HG02981 (cell line): Measurements from ENCODE around the gene TMEM121.
A peak's percentile ranks its signal among the peaks of the same experiment; 100 is the strongest.
"Not testable (repeated sequence)": the region's sequence is repeated elsewhere in the genome, so short reads cannot be mapped to it uniquely, and the experiment has no call there.

Experiments used
- ATAC-seq: cut with Tn5 transposase; IDR thresholded peaks from one replicate; pipeline ENCODE4 v1.9.1; 2021; ENCODE audit warnings: mild to moderate bottlenecking, moderate library complexity; ENCODE audit not compliant: unreplicated experiment

The TMEM121 gene

DNA sequence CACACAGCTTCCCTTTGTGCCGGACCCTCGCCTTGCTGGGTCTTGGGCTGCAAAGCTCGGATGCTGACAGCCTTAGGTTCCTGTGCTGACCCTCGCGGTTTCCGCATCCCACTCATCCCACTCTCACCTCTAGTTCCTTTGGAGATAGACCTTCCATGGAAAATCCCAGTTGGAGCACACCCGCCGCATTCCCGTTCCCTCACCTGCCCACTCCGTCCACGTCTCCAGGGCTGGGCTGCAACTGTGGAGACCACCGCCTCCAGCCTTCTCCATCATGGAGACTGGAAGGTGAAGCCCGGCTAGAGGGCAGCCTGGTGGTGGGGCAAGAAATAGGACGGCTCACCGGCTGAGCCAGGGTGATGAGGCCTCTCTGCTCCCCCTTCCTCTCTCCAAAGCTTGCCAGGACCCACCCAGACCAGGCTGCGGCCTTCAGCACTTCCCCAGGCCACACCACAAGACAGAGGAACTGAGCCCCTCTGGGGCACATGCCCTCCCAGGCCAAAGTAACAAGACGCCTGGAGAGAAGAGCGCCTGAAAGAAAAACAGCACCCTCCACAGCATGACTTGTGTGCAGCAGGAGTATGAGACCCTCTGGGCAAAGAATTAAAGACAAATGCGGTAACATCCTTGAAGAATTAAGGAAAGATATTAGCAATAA lies 15.0 kb downstream of the TMEM121 start:
- no peak for ATAC-seq

DNA sequence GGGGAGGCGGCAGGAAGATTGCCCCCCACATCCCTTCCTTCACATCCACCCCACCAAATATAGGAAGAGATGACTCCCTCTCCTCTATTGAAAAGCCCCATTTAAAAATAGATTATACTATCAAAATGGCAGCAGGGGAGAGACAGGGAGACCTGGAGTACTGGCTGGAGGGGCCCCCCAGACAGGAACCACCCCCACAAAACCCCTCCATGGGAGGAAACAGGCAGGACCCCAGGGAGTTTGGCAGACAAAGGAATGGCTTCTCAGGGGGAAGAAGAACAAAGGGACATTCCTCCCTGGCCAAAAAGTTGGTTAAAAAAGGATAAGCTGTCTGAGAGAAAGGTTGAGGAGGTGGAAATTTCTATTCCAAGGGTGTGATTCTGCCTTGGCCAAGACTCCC lies 19.3 kb downstream of the TMEM121 start:
- not testable (repeated sequence) for ATAC-seq

DNA sequence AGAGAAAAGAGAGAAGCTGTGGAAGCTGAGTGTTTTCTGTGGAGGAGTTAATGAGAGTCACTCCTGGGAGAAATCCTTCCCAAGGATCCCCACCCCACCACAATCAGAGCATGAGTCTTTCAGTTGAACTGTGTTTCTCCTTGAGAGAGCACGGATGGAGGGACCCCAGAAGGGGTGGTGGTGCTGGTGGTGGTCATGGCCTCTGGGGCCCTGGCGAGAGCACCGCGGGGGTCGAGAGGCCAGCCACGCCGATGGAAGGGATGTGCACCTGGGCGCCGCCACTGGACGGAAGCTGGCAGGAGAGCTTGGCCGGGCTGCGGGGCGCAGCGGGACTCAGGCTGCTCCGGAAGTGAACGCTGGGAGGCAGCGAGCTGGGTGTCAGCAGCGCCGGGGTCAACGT lies 20.0 kb downstream of the TMEM121 start:
- not testable (repeated sequence) for ATAC-seq

DNA sequence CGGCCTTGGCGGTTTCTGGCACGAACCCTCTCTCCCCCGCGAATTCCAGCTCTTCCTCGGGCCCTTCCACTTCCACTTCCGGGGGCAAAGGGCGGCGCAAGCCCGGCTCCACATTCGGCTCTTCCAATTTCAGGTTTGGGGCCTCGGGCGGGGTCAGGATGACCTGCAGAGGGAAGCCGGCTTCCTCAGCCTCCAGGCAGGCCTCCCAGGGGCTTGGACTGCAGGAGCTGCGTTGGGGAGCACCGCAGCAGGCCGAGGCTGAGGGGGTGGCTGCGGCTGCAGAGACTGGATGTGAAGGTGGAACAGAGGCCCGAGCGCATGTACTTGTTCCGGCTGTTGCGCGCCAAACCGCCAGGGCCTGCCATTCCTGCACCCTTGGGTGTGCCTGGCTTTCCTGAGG lies 20.7 kb downstream of the TMEM121 start:
- not testable (repeated sequence) for ATAC-seq

DNA sequence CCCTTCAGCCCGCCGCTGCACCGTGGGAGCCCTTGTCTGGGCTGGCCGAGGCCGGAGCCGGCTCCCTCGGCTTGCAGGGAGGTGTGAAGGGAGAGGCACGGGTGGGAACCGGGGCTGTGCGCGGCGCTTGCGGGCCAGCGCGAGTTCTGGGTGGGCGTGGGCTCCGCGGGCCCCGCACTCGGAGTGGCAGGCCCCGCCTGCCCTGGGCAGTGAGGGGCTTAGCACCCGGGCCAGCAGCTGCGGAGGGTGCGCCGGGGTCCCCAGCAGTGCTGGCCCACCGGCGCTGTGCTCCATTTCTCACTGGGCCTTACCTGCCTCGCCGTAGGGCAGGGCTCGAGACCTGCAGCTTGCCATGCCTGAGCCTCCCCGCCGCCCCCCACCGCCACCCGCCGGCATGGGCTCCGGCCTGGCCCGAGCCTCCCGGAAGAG lies 21.4 kb downstream of the TMEM121 start:
- ATAC-seq = no peak

DNA sequence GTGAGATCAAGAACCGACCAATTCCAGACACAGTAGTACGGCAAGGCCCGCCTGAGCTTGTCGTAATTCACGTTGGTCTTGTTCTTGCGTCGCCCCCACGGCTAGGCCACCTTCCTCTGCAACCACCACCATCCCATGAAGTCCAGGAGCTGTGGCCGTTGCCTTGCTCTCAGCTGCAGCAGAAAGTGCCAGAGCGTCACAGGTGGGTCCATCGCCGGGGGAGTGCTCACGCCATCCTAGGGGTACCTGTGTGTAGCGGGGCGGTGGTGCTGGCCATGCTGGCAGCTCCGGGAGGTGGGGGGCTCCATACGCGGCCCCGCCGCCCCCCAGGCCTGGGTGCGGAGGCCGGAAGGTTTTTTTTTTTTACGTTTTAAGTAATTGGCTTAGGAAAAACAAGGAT lies 23.1 kb downstream of the TMEM121 start:
- ATAC-seq = no peak

DNA sequence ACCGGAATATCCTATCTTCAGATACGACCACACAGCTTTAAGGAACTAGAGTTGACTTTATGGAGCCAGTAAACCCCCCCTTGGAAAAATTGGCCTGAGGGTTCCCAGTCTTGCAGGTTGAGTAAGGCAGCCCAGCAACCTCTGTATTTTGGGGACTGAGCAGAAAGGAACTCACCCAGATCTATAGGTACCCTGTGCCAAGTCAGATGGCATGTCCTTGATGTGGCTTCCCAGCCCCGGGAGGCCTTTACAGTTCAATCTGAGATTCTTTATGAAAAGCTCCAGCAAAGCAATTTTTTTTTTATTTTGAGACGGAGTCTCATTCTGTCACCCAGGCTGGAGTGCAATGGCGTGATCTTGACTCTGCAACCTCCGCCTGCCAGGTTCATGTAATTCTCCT lies 27.6 kb downstream of the TMEM121 start:
- no peak for ATAC-seq

DNA sequence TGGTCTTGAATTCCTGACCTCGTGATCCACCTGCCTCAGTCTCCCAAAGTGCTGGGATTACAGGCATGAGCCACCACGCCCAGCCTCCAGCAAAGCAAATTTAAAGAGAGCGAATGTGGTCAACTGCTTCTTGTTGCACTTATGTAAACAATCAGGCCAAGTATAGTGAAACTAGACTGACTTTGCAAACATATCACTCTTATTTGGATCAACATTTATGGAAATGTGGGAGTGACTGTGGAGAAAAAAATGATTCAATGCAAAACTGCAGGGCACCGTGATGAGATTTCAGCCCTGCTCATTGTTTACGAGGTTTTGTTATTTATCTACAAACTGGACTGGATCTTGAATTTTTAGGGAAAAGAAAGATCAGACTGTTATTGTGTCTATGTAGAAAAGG lies 28.1 kb downstream of the TMEM121 start:
- no peak for ATAC-seq

DNA sequence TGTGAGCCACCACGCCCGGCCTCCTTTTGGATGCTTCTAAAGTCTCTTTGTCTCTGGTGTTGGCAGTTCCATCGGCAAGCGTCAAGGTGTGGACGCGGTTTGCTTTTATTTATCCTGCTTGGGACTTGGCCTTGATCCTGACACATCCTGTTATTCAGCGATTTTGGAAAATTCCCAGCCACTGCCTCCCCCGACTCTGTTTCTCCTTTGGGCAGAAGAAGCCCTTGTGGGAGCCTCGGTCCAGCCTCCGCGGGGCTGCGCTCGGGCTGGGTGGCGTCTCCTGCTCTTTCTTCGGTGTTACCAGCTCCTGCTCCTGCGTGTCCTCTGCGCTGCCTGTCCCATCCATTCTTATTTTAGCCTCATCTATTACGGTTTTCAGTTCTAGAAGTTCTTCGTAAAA lies 31.3 kb downstream of the TMEM121 start:
- ATAC-seq = not testable (repeated sequence)

DNA sequence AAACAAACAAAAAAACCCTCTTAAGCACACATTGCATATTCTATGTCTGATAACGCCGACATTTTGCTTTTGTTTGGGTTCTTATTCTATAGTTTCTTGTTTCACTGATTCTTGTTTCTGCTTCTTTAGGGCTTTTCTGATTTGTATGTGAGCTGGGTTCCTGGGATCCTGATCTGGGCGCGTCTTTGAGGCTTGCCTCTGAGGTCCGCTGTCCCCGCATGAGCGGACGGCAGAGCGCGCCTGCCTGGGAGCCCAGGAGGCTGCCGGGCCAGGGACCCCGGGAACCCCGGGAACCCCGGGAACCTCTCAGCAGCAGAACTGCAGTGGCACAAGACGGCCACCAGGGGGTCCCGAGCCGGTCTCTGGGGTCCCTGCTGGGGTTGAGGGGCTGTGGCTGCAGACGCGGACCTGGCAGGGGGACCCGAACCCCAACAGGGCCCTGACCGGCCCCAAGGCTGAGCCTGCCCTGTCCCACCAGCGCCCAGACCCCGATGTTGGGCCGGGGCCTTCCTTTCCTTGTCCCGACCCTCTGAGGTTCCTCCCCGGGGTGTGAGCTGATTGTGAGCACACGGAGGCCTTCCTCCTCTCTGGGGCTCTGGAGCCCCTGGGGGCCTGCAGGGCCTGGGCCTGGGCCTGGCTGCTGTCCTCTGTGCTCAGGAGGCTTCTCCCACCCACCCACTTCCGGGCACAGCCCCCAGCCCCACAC lies 32.2 kb downstream of the TMEM121 start:
- not testable (repeated sequence) for ATAC-seq

DNA sequence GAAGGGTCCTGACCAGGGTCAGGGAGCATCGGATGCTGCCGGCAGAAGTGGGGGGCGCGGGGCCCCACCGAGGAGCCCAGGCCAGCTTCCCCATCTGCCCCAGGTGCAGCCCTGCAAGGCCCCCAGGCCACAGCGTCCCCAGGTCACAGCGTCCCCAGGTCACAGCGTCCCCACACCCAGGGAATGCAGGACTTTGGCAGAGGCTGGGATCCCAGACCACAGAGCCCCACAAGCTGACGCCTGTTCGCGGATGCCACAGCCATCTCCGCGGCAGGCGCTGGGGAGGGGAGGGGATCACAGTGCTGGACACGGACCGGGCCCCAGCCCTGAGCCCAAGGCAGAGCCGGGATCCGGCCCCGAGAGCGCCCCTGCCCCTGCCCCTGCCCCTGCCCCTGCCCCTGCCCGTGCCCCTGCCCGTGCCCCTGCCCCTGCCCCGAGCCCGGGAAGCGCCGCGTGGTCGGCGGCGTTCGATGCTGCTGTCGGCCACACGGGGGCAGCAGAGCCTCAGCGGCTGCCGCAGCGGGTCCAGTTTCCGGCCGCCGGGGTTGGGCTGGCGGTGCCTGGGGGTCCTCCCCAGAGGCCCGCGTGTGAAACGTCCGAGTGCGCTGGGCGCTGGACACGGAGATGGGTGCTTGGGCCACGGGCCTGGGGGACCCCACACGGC lies 33.1 kb downstream of the TMEM121 start:
- peak; percentile 45 for ATAC-seq

DNA sequence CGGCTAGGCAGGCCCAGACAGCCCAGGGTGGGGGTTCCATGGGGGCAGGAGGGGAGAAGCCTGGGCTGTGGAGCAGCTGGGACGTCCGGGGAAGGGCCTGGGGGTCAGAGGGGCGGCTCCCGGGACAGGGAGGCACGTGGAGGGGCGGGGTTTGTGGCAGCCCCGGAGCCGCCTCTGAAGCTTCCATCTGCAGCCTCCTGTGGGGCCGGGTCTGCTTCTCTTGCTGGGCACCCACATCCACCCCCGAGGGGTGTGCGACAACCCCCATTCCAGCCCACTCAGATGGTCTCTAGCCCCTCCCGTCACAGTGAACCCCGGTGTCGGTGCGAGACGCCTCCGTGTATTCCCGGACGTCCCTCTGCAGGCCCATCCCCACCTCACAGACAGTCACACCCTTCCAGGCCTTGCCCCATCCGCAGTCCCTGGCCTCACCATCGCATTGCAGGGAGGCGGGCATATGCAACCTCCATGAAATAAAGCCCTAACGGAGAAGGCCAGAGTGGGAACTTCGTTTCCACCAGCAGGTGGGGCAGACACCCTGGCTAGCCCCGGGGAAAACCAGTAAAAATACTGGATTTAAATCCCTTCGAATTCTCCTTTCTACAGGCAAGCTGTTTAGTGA lies 33.8 kb downstream of the TMEM121 start:
- peak; percentile 68 for ATAC-seq

DNA sequence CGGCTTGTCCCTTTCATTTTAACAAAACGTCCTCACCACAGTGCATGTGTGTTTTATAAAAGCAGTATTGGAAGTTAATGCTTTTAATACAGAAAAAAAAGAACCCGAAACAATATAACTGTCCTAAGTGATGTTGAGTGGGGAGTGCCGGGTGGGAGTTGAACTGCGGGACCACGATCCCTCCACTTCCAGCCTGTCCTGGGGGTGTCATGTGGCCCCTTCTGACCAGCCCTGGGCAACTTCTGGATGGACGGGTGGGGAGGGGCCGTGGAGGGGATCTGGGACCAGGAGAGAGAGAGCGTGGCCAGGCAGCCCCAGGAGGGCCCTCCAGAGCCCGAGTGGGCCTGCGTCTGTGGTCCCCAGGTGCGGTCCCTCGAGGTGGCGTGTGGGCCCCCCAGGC lies 35.0 kb downstream of the TMEM121 start:
- ATAC-seq = not testable (repeated sequence)

DNA sequence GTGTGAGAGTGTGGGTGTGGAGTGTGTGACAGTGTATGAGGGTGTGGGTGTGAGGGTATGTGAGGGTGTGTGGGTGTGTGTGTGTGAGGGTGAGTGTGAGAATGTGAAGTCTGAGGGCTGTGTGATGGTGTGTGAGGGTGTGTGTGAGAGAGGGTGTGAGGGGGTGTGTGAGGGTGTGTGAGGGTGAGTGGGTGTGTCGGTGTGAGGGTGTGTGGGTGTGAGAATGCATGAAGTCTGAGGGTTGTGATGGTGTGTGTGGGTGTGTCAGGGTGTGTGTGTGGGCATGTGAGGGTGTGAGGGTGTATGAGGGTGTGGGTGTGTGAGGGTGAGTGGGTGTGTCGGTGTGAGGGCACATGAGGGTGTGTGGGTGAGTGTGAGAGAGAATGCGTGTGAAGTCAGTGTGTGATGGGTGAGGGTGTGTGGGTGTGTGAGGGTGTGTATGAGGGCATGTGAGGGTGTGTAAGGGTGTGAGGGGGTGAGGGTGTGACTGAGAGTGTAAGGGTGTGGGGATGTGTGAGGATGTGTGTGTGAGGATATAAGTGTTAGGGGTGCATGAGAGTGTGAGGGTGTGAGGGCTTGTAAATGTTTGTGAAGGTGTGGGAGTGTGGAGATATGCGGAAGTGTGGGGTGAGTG lies 36.4 kb downstream of the TMEM121 start:
- ATAC-seq = no peak

DNA sequence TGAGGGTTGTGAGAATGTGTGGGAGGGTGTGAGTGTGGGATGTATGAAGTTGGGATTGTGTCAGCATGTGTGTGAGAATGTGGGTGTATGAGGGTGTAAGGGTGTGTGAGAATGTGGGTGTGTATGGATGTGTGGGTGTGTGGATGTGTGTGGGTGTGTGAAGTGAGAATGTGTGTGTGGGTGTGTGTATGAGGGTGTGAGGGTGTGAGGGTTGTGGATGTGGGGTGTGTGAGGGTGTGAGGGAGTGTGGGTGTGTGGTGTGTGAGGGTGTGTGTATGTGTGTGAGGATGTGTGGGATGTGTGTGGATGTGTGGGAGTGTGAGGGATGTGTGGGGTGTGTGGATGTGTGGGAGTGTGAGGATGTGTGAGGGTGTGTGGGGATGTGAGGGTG lies 37.0 kb downstream of the TMEM121 start:
- ATAC-seq = no peak

DNA sequence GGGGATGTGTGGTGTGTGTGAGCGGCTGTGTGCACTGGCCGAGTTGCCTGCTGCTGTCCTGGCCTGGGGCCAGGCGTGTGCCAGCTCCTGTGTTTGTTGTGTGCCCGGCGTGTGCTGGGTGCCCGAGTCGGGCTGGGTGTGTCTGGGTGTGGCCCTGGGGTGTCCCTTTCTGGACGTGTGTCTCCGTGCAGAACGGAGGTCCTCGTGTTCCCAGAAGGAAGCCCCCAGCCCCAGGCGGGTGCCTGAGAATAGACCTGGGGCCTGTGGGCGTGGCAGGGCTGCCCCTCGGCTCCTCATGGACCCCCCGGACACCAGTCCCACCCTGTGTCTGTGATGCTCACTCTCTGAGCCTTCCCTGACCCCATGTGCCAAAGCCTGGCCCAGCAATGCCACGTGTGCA lies 38.2 kb downstream of the TMEM121 start:
- ATAC-seq = not testable (repeated sequence)

DNA sequence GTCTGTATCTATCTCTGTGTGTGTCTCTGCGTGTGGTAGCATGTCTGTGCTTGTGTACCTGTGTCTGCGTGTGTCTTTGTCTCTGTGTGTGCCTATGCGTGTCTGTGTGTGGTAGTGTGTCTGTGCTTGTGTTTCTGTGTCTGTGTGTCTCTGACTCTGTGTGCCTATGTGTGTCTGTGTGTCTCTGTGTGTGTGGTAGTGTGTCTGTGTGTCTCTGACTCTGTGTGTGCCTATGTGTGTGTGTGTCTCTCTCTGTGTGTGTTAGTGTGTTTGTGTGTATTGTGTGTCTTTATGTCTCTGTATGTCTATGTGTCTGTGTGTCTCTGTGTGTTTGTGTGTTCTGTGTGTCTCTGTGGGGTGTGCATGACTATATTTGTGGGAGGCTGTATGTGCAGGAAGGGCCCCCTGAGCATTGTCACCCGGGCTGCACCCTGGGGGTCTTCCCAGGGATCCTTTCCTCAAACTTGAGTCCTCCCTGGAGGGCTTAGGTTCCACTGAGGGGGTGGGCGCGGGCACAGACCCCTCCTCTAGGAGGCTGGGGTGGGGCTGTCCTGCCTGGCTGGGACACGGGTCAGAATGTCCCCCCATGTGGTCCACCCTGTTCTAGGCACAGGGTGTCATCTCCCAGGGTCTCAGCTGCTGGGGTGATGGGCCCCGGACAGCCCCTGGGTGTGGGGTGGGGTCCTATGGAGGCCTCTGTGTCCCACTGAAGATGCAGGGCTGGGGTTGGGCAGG lies 39.0 kb downstream of the TMEM121 start:
- ATAC-seq = not testable (repeated sequence)

DNA sequence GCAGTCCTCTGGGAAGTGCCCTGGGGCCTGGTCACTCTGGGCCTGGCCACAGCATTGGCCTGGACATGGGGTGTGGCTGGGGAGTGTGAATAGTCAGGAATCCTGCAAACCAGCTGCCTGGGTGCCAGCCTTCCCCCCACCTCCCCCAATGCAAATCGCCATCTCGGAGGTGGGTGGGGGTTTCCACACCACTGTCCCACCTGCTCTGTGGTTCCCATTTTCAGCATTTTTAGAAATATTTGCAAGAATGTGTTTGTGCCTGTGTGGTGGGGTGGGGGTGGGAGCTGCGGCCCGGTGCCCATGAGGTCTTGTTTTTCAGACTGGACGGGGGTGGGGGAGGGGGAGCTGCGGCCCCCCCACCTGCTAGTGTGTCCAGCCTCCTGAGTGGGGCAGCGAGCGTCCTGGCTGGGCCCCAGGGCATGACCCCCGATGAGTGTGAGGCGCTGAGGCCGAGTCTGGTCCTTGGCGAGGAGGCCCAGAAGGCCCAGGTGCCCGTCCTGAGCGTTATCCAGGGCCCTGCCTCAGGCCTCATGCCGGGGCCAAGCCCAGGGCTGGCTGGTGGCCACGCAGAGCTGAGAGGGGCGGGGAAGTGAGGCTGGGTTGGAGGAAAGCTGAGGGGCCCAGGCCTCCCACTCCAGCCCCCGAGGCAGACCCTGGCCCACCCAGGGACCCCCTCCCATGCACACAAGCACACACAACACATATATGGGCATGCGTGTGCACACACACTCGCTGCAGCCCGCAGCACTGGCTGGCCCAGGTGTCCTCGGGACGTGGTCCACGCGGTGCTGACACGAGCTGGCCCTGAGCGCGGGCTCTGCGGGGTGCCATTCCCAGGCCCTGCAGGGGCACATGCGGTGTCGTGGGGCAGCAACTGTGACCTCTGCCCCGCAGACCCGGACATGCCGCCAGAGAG lies 40.1 kb downstream of the TMEM121 start:
- not testable (repeated sequence) for ATAC-seq
